Suprapubic skin (tissue), 4 donors: Measurements from ENCODE around the gene TBKBP1.

Experiments
- EP300 ChIP-seq: sonication (generic); formaldehyde crosslinking; IDR thresholded peaks from one replicate; pipeline ENCODE4 v1.6.1; 2017; ENCODE audit warnings: antibody characterized with exemption
- POLR2A ChIP-seq, 2 donors: fragments of 450-650 bp; IDR thresholded peaks; one replicate each; pipeline ENCODE4 v1.6.1; 2017; ENCODE audit warnings: antibody characterized with exemption in 2 of 2, mild to moderate bottlenecking in 2 of 2, moderate library complexity in 2 of 2
- POLR2AphosphoS5 ChIP-seq, 3 donors: sonication (generic); formaldehyde crosslinking; IDR thresholded peaks; one replicate each; pipeline ENCODE4 v1.6.1; 2017; ENCODE audit warnings: antibody characterized with exemption in 3 of 3

- no peak for TF ChIP-seq POLR2AphosphoS5 (IDR thresholded peaks at IDR 0.05)
- TF ChIP-seq POLR2A (IDR thresholded peaks at IDR 0.05) = no peak
- no peak for TF ChIP-seq EP300
Observed at GRCh38 chr17:47711366-47712099, 17.6 kb downstream of the TBKBP1 start.
